ENCODE data around the gene CLEC4M. TPM values are rescaled to one million over a fixed set of nuclear protein-coding genes. Genes with fewer than 3 reads are reported as not detected.
"Not testable (repeated sequence)": the region's sequence is repeated elsewhere in the genome, so short reads cannot be mapped to it uniquely, and the experiment has no call there.

Gene CLEC4M
- total RNA-seq, 1 donor from 2014 or later = not detected

GRCh38 chr19:7806234-7806633 lies 43.2 kb downstream of the CLEC4M start:
- Histone ChIP-seq H3K27me3 (no peaks in the 10 kb centered on the region), H3K4me3 (no peak overlapping the region), H3K36me3 (no peaks in the 10 kb centered on the region), H3K27ac (no peak overlapping the region), H3K4me1 (no peaks in the 10 kb centered on the region), H3K9me3 (peaks cover 2 to 3% of the 10 kb centered on the region in 2 donors)
- intact Hi-C loops (cut with DNase I) = no loop called here
- DNase-seq (ENCODE audit: low spot score in 2 of 2) = no peak
- TF ChIP-seq CTCF (IDR thresholded peaks at IDR 0.05) = no peak

GRCh38 chr19:7806876-7807275 lies 43.8 kb downstream of the CLEC4M start:
- no peak for DNase-seq (ENCODE audit: low spot score in 2 of 2)
- Histone ChIP-seq H3K36me3 (no peaks in the 10 kb centered on the region), H3K4me3 (no peak overlapping the region), H3K4me1 (no peaks in the 10 kb centered on the region), H3K27ac (no peak overlapping the region), H3K9me3 (peaks cover 0 to 6% of the 10 kb centered on the region in 2 donors), H3K27me3 (no peaks in the 10 kb centered on the region)
- intact Hi-C loops (cut with DNase I) = no loop called here
- no peak for TF ChIP-seq CTCF (IDR thresholded peaks at IDR 0.05)

GRCh38 chr19:7808108-7808507 lies 45.1 kb downstream of the CLEC4M start:
- peaks cover 0 to 6% of the 10 kb centered on the region in 2 donors for H3K9me3 ChIP-seq
- H3K4me1 ChIP-seq = no peaks in the 10 kb centered on the region
- intact Hi-C loops (cut with DNase I) = no loop called here
- no peaks in the 10 kb centered on the region for H3K36me3 ChIP-seq
- no peaks in the 10 kb centered on the region for H3K27me3 ChIP-seq
- no peak for TF ChIP-seq CTCF (IDR thresholded peaks at IDR 0.05)
- no peak overlapping the region for H3K27ac ChIP-seq
- no peak for DNase-seq (ENCODE audit: low spot score in 2 of 2)
- H3K4me3 ChIP-seq = no peak overlapping the region

- no peak for DNase-seq (ENCODE audit: low spot score in 2 of 2)
- Histone ChIP-seq H3K36me3 (no peaks in the 10 kb centered on the region), H3K27me3 (no peaks in the 10 kb centered on the region), H3K27ac (no peak overlapping the region), H3K4me1 (no peaks in the 10 kb centered on the region), H3K4me3 (no peak overlapping the region), H3K9me3 (peaks cover 0 to 9% of the 10 kb centered on the region in 2 donors)
- intact Hi-C loops (cut with DNase I) = no loop called here
- TF ChIP-seq CTCF (IDR thresholded peaks at IDR 0.05) = no peak
Observed at GRCh38 chr19:7811989-7812388, 48.9 kb downstream of the CLEC4M start.

GRCh38 chr19:7815325-7815724 lies 52.3 kb downstream of the CLEC4M start:
- no peak overlapping the region for H3K4me3 ChIP-seq
- TF ChIP-seq CTCF (IDR thresholded peaks at IDR 0.05) = no peak
- no peaks in the 10 kb centered on the region for H3K27me3 ChIP-seq
- intact Hi-C loops (cut with DNase I) = no loop called here
- H3K27ac ChIP-seq = no peak overlapping the region
- DNase-seq (ENCODE audit: low spot score in 2 of 2) = no peak
- no peaks in the 10 kb centered on the region for H3K4me1 ChIP-seq
- H3K36me3 ChIP-seq = no peaks in the 10 kb centered on the region
- peaks cover 0 to 15% of the 10 kb centered on the region in 2 donors for H3K9me3 ChIP-seq

GRCh38 chr19:7816040-7816439 lies 53.0 kb downstream of the CLEC4M start:
- intact Hi-C loops (cut with DNase I); H3K27me3 ChIP-seq; H3K27ac ChIP-seq; DNase-seq (ENCODE audit: low spot score in 2 of 2); H3K4me1 ChIP-seq; H3K36me3 ChIP-seq; H3K4me3 ChIP-seq: not testable (repeated sequence)
- peaks cover 0 to 14% of the 10 kb centered on the region in 2 donors for H3K9me3 ChIP-seq

Measured in ascending aorta (tissue), 2 donors.